Fibroblast of villous mesenchyme (primary cell): ENCODE data around the gene GRIK4. TPM values are rescaled to one million over a fixed set of nuclear protein-coding genes. Genes with fewer than 3 reads are reported as not detected.

Experiments used
- DNase-seq: peaks from one replicate; pipeline ENCODE4 v3.0.0-alpha.2; 2010; ENCODE audit warnings: low read depth
- H3K4me3 ChIP-seq: 2 replicates; pipeline ENCODE4 v1.5.1; 2011; ENCODE audit warnings: low read depth, mild to moderate bottlenecking, low read length
- total RNA-seq: library from RNA; depleted of rRNA; stranded (reverse); fragments of >200 nt; gene quantifications from 2 replicates; pipeline ENCODE4 v1.2.3, GENCODE V29; 2012
- TF ChIP-seq, protein P1 (sequence below): IDR thresholded peaks from 2 replicates; pipeline ENCODE4 v1.5.1; 2012; ENCODE audit warnings: low read depth, mild to moderate bottlenecking, low read length; ENCODE audit not compliant: insufficient read depth

GRIK4 gene
- total RNA-seq, 1 donor, result under 0.01 TPM

DNA sequence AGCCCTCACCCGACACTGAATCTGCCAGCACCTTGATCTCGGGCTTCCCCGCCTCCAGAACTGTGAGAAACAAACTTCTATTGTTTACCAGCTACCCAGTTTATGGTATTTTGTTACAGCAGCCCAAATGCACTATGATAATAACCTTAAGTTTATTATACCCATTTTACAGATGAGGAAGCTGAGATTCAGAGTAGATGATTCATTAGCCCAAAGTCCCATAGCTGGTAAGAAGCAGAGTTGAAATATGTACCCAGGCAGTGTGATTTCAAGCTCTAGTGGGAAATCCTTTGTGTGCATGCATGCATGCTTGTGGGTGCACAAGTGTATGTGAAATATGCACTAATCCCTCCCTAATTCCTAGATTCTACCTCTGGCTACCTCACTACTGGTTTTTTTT lies 7.9 kb downstream of the GRIK4 start:
- H3K4me3 ChIP-seq, result no peak overlapping the region

DNA sequence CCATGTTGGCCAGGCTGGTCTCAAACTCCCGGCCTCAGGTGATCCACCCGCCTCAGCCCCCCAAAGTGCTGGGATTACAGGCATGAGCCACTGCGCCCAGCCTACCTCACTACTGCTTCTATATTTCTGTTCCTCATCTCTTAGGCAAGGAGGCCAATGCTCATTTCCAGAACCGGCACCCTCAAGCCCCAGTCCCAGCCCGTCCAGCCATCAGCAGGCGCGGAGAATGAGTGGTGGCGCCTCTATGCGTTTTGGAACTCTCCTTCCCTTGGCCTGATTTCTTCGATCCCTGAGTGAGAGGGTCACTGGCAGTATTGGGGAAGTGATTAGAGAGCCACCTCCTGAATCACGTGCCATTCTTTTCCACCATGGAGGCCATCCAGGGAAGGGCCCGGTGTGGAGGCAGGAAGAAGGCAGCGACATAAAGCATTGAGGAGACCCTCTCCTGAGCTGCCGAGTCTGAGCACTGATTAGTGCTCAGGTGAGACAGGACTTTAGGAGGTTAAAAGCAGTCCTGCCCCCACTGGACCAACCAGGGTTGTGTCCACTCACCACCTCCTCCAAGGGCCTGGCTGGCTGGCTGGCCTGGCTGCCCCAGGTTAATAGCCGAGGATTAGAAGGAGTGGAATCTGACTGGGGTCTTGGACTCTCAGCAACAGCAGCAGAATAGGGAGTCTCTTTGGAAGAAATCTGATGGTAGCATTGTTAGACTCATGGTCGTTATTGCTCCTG lies 8.7 kb downstream of the GRIK4 start:
- H3K4me3 ChIP-seq, result no peak overlapping the region
- no peak for DNase-seq
- TF ChIP-seq, protein P1, sequence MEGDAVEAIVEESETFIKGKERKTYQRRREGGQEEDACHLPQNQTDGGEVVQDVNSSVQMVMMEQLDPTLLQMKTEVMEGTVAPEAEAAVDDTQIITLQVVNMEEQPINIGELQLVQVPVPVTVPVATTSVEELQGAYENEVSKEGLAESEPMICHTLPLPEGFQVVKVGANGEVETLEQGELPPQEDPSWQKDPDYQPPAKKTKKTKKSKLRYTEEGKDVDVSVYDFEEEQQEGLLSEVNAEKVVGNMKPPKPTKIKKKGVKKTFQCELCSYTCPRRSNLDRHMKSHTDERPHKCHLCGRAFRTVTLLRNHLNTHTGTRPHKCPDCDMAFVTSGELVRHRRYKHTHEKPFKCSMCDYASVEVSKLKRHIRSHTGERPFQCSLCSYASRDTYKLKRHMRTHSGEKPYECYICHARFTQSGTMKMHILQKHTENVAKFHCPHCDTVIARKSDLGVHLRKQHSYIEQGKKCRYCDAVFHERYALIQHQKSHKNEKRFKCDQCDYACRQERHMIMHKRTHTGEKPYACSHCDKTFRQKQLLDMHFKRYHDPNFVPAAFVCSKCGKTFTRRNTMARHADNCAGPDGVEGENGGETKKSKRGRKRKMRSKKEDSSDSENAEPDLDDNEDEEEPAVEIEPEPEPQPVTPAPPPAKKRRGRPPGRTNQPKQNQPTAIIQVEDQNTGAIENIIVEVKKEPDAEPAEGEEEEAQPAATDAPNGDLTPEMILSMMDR, result no peak

More for the DNA sequence above, 7.9 kb downstream of the GRIK4 start:
- TF ChIP-seq, protein P1, result no peak
- DNase-seq, result no peak

DNA sequence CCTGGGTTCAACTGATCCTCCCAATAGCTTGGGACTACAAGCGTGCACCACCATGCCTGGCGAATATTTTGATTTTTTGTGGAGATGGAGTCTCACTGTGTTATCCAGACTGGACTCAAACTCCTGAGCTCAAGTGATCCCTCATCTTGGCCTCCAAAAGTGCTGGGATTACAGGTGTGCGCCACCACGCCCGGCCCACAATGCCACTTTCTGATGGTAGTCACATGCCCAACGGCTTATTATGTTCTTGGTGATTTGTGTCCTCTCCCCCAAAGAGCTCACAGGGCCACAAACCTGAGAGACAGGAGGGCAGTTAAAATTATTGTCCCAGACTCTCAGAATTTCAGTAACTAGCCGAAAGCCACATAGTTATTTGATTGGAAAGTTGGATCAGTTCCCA lies 9.6 kb downstream of the GRIK4 start:
- TF ChIP-seq, protein P1, result no peak
- no peak for DNase-seq
- H3K4me3 ChIP-seq, result no peak overlapping the region

DNA sequence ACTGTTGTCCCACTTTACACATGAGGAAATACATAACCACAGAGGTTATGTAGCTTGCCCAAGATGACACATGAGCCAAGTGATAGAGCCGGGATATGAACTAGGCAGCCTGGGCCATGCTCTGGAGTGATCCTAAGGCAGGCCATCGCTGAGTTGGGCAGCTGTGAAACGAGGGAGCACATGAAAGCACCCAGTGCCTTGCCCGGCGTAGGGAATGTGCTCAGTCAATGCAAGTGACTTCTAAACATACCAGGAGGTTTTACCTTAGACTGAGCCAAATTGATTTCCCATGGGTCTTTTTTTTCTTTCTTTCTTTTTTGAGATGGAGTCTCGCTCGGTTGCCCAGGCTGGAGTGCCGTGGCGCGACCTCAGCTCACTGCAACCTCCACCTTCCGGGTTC lies 10.5 kb downstream of the GRIK4 start:
- no peak overlapping the region for H3K4me3 ChIP-seq
- TF ChIP-seq, protein P1, result no peak
- no peak for DNase-seq

DNA sequence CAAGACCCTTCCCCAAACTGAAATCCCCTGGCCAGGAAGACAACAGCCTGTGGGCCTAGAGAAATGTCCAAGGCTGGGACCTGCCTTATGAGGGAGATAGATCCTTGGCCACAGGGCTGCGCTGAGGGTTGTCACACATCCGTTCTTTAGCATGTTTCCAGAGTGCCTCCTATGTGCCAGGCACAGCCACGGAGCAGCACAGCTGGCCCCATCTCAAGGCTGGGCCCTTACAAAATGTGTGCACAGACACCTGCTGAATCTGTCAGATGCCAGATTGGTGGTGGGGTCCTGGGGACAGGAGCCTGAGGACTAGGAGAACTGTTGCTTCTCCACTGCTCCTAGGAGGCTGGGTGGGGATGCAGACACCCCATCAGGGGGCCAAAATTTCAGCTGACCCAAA lies 11.2 kb downstream of the GRIK4 start:
- no peak overlapping the region for H3K4me3 ChIP-seq
- TF ChIP-seq, protein P1, result no peak
- no peak for DNase-seq

DNA sequence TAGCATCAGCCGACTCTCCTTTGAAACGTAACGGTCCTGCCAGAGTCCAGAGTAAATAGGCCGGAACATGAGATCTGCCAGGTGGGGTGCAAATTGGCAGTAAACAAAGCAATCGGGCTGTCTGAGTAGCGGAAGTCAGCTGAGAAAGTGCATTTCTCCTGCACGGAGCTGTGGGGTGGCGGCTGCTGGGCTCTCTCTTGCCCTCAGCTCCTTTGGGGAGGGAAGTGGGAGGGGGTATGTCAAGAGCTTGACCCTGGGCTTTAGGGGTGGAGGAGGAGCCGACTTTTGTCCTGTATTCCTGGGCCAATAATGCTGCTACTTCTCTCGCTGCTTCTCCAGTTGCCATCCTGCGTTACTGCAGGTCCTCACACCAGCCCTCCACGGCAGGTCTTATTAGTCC lies 11.6 kb downstream of the GRIK4 start:
- no peak for DNase-seq
- TF ChIP-seq, protein P1, result no peak
- no peak overlapping the region for H3K4me3 ChIP-seq
